Stimulated activated CD4-positive, alpha-beta T cell treated with anti-CD3 and anti-CD28 coated beads, TNF-alpha, amount 100 ng/mL, for 1 hour (primary cell): ENCODE measurements around the gene HDAC2.
"Not testable (repeated sequence)": the region's sequence is repeated elsewhere in the genome, so short reads cannot be mapped to it uniquely, and the experiment has no call there.

Source experiments
- DNase-seq, 3 donors: peaks; one replicate each; pipeline ENCODE4 v3.0.0-alpha.2; 2020; ENCODE audit warnings: low read depth in 3 of 3, low spot score in 1 of 3

The HDAC2 gene

DNA sequence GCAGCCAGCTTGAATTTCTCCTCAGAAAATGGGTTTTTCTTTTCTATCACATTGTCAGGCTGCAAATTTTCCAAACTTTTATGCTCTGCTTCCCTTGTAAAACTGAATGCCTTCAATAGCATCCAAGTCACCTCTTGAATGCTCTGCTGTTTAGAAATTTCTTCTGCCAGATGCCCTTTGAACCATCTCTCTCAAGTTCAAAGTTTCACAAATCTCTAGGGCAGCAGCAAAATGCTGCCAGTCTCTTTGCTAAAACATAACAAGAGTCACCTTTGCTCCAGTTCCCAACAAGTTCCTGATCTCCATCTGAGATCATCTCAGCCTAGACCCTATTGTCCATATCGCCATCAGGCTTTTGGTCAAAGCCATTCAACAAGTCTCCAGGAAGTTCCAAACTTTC lies 60.7 kb downstream of the HDAC2 start:
- DNase-seq: not testable (repeated sequence)

DNA sequence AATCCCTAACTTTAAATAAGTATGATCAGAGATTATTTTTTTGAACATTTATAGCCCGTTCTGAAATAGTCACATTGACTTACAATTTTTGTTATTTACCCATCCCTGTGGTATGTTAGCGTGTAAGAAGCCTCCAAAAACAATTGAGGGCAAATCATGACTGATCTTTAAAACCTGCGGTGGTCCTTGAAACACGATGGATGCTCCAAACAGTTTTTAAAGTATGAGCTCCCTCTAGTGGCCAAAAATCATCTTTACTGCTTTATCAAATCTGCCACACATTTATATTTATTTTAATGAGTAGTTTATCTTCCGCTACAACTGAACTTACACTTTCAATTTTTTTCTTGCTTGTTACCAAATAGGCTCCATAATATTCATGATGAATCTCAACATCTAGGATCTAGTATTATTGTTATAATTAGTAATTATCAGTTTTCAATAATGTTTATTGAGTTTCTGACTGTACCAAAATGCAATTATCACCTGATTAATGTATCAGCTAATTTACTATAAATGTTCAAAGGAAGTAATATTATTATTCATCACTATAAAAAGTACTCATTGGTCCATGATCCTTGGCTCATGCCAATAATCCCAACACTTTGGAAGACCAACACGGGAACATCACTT lies 61.6 kb downstream of the HDAC2 start:
- no peak for DNase-seq

DNA sequence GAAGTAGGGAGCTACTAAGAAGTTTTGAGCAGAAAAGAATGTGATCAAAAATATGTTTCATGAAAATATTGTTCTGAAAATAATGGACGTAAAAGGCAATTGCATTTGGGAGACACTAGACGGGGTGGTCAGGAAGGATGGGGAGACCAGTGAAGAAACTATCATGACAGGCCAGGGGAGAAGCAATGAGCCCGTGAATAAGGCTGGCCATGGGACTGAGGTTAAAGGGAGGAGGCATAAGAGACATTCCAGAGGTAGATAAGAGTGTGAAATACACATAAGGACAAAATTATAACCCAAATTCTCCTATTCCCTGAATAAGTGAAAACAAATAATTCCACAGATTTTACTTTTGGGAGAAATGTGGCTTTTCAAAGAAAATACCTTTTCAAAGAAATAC lies 62.1 kb downstream of the HDAC2 start:
- DNase-seq: no peak

DNA sequence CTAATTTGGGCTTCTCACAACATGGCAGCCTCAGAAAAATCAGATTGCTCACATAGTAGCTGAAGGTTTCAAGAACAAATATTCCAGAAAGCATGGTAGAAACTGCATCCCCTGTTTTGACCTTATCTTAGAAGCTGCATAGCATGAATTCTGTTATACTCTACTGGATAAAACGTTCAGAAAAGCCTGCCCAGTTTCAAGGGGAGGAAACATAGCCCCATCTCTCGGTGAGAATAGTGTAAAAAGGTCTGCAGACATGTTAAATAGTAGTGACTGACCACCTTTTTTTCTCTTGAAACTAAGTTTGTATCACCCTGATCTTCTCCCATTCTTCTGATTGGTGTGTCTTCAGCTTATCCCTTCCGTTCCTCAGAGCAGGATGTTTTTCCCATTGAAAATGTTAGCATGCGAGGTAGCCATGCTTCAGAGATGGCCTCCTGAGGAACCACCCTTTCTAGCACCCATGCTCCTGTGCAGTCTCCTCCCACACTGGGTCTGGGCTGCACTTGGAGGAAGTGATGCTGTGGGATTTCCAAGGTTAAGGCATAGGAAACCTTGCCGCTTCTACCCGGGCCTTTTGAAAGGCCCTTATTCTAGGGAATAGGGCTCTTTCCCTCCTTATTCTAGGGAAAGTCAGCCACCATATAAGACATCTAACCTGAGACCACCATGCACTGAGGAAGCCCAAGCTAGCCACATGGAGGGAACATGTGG lies 63.7 kb downstream of the HDAC2 start:
- DNase-seq: no peak

DNA sequence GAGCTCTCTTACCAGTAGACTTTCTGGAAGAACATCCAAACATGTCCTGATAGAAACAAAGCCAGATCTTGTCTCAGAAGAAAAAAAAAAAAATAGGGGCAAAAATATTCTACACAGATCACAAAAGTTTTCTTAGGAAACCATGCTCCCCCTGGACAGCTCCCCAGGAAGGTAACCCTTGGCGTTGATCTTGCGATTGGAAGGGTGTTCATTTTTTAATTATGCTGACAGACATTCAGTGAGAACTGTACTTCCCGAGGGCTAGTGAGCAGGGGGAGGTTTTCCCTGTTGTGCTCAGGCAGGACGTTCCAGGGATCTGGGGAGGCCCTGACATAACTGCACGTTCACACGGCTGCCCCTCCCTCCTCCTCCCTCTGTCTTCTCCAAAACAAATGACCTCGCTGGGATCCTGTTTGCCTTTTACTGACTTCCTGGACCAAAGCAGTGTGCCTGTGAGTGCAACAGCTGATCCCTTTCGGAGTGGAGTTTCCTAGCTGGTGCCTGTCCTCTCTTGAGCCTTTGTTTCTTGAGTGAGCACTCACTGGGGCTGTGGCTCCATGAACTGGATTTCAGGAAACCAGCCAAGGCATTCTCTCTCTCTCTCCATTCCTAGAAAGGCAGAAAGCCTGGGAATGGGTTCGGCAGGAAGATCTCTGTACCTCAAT lies 67.2 kb downstream of the HDAC2 start:
- no peak for DNase-seq

DNA sequence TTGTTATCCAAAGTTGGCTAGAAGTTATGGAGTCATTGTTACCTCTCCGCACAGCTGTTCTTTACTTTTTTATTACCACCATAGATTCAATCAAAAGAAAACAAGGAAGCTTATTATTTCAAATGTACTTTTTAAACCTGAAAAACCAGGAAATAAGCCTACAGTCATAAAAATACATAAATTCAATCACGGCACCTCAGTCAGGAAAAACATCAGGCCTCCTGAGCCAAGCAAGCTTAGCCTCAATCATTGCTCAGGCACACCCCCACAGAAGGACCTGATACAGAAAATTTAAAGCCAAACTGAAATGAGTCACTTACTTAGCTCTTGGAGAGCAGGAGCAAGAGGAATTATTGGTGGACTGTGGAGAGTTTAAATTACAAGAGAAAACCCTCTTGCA lies 69.5 kb downstream of the HDAC2 start:
- no peak for DNase-seq

DNA sequence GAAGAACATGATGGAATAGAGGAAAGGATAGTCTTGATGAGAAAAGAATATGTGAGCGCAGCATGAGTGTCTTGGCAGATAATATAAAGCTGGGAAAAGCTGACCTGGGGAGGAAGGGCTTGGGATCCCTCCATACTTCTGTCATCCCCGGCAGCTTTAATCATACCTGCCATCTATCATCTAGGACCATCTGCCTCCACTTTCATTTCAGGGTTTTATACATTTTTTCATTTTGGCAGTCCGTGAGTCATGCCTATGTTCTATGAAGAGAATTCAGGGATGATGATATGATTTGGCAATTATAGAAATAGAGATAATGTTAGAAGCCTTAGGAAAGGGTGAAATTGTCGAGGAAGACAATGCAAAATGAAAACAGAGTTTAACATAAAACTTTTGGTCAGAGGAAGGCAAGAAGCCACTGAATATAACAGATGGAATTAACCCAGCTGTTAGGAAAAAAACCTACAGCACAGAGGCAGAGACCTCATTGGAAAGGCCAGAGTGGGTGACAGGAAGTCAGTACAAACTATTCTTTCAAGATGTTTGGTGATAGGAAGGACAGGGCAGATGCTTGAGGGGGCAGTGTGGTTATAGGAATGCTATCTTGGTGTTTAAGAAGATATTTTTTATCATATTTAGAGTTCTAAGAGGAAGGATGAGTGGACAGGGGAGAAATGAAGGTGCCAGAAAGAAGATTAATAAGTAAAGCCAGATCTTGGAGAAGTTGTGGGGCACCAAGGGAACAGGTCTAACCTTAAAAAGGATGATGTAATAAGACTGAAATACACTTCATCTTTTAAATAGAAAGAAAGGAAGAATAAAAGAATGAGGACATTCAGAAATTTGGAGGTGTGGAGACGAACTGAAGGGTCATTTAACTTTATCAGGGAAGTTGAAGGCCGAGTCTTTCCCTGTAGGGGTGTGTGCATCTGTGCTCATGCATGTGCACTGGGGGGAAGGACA lies 76.0 kb downstream of the HDAC2 start:
- no peak for DNase-seq

DNA sequence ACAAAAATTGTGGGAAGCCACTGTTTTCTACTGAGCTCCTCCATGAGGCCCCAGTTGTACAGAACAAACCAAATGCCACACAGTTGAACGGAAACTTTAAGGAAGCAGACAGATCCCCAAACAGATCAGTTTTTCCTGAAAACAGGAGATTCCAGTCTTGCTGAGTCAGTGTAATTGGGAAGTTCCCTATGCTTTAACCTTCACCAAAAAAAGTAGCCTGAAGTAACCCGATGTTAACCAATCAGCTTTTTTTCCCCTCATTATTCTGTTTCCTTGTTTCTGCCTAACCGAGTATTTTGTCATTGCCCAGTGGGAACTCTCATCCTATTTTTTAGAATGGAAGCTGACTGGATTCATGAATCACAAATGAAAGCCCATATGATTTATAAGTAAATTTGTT lies 77.1 kb downstream of the HDAC2 start:
- no peak for DNase-seq

DNA sequence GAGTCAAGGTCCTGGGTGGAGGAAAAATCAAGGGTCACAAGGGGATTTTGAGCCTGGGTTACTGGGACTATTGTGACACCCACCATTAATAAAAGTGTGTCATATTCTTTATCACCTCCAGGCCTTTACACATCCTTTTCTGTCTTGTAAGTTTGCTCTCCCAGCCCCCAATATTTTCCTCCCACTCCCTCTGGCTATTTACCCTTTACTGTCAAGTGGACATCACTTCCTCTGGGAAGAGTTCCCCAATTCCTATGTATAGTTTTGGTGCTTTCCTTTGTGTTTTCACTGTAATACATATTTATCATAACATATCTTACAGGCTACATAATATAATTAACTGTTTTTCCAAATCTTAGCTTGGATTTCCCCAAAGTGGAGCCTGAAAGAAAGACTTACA lies 77.5 kb downstream of the HDAC2 start:
- no peak for DNase-seq

DNA sequence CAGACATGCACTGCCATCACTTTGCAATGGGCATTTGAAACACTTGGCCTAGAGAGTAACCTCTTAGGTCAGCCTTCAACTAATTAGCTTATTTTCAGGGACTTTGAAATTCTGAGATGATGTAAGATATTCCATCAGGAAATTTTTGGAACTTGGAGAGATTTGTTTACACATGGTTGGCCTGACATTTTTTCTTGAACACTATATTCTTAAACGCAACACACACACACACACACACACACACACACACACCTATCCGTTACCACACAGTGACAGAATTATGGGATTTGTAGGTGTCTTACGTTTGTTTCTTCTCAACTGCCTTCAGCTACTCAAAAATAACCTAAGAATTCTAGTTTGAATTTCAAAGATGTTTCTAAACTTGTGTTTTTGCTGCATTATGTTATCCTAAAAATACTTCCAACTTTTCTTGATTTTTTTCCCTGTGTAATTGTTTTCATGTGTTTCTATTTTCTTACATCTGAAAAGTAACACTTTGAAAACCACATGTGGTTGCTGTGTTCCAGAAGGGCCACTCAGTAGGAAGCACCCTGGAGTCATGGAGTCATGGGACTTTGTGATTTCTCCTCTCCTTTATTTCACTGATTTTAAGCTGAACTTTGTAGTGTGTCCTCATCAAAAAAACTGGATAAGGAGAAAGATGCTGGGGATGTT lies 81.9 kb downstream of the HDAC2 start:
- no peak for DNase-seq

DNA sequence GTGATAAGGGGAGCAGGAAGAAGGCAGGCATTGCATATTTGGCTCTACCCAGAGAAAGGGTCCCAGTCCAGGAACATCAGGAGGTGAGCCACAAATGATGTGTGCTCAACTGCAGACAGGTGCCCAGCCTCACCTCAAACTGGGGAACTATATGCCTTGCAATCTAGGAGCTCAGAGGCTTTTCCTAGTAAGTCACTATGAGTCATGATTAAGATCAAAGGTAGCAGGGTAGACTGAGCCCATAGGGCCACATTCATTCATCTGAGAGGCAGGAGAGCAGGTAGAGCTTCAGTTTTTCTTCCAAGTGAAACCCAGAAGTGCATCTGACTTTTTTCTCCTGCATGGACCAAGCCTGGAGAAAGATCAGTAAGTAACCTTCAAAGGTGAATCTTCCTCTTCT lies 82.5 kb downstream of the HDAC2 start:
- no peak for DNase-seq

DNA sequence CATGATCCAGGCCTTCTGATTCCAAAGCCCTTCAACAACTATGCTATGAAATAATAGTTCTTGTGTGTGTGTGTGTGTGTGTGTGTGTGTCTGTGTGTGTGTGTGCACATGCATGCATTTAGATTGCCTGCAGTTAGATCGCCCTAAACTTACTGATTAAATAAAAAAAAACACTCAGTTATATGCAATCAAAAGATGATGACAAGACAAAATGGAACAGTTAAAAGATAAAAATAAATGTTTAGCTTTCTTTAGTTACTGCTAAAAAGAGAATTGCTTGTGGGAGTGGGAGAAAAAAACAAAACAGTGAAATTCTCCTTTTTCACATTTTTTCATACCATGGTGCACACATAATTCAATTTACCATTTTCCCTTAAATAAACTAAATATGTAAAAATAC lies 84.4 kb downstream of the HDAC2 start:
- no peak for DNase-seq

DNA sequence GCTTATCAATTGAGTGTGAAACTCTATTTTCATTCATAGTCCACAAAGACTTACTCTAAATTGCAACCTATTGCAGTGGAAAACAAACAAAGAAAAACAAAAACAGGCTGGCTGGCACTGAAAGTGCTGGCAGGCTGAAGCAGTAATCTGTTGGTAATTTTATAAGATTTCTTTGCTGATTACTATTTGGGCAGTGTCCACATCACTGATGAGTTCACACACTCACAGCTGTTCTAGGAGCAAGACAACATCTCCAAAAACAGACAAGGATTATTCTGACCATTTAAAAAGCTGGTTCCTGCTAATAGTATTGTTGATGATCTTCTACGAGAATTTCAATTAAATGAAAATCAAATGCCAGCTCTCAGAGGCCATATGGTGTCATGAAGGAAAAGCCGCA lies 86.9 kb downstream of the HDAC2 start:
- DNase-seq: no peak
